GM18511 (cell line): ENCODE results near the gene HEMK1.

ENCODE experiments used
- ATAC-seq: cut with Tn5 transposase; IDR thresholded peaks from one replicate; pipeline ENCODE4 v1.9.1; 2021; ENCODE audit warnings: mild to moderate bottlenecking, moderate library complexity; ENCODE audit not compliant: unreplicated experiment

Gene HEMK1

DNA sequence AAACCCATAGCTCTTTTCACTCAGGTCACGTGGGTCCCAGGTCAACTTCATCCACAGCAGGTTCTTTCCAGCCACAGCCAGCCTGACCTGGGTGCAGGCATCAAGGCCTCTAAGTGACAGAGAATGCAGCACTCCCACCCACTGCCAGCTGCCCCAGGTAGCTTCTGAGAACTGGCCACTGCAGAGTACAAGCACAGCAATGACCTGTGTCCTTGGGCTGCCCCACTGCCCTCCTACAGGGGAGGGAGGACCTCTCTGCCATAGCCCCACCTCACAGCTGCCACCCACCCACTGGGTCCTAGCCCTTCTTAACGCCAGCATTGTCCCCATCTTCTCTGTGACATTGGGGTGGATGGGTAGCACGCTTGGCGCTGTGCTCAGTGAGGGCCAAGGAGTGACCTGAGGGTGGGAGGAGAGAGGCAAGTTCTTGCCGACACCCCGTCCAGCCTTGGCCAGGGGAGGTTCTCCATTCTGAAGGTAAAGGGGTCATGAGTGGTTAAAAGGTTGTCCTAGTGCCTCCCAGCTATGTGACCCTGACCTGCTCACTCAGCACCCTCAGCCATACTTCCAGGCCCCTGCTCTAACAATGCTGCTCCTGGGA is 29.9 kb downstream of the HEMK1 start:
- no peak for ATAC-seq

DNA sequence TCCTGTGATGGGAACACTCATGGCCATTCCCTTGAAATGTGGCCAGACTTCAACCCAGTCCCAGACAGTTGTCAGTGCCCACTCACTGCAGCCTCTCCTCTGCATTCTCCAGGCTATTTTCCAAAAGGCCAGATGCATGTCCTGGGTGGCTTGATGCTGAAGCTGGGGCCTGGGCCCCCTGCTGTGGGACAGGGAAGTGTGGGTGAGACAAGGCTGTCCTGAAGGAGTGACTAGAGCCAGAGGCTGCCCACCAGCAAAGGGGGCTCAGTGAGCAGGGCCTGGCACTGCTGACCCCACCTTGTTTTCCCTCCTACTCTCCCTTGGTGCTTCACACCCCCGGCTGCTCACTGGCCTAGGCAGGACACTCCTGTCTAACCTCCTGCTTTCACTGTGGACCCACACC is 30.4 kb downstream of the HEMK1 start:
- no peak for ATAC-seq

DNA sequence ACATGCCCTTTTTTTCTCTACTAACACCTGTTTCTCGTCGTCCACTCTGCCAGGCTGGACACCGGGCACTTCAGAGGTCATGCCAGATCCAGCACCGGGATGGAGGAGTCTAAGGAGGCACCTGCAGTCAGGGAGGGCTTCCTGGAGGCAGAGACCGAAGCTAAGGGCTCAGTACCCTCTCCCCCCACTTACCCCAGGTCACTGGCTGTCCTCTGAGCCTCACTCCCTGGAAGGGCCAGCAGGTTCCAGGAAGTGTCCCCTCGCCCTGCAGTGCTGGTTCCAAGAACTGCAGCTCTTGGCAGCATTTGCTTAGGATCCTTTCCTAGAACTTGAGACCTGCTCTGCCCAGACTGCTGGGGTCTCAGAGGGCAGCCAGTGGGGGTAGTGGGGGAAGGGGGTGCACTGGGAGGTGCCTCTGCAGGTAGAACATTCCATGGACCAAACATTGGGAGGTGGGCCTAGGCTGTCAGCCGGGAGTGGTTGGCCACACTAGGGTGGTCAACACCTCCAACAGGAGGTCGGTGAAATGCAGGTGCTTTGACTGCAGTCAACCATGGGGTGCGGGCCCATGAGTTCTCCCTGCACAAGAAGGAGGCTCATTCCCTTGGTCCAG is 30.9 kb downstream of the HEMK1 start:
- ATAC-seq, result no peak

DNA sequence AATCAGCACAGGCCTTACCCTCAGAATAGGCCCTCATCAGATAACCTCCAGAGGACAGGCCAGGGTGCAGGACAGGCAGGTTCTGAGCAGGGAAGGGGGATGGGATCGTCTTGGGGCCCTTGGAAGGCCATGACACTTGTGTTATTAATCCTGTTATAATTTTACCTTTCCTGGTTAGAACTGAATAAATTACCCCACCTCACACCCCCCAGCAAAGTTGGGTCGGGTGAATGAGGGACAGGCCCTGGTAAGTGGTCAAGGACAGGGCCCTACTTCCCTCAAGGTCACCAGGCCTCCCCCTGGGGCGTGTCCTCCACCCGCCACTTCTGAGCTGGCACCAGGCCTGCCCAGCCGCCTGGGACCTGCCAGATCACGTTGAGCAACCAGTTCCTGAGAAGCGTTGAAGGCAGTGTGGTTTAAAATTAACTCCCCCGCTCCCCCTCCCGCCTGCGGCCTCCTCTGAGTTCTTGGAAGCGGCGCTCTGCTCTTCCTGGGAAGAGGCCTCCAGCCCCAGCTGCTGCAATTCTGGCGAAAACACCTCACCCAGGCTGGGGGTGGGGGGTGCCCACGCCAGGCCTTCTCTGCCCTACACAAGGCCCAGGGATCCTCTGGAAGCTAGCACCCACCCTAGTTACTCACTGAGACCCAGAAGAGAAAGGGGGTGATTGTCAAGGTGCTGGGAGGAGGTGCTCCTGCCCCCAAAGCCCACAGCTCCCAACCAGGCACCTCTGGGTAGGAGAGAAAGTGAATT is 31.7 kb downstream of the HEMK1 start:
- peak; percentile 84 for ATAC-seq

DNA sequence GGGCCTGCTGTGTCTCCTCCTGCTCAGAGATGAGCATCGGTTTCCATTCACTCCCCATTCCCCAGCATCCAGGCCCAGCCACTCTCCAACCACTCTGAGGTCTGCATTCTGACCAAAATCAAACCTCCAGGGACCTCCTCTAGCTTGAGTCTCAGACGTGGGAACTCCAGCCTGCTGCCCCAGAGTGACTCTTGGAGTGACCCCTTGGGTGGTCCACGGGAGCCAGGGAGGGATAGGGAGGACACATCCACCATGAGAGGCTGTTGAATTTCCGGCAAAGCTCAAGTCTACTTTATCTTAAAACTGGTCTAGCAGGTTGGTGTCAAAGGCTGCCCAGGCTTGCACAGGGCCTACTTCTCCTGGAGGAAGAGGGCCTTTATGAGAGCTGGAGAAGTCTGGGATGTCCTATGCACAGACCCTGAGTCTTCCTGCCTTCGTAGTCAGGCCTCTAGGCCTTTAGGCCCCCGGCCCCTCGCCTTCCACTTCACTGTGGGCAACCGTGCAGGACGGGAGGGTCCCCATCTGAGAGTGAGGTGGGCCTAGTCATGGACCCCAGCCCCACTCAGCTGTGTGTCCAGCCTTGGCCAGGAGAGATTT is 33.4 kb downstream of the HEMK1 start:
- no peak for ATAC-seq

DNA sequence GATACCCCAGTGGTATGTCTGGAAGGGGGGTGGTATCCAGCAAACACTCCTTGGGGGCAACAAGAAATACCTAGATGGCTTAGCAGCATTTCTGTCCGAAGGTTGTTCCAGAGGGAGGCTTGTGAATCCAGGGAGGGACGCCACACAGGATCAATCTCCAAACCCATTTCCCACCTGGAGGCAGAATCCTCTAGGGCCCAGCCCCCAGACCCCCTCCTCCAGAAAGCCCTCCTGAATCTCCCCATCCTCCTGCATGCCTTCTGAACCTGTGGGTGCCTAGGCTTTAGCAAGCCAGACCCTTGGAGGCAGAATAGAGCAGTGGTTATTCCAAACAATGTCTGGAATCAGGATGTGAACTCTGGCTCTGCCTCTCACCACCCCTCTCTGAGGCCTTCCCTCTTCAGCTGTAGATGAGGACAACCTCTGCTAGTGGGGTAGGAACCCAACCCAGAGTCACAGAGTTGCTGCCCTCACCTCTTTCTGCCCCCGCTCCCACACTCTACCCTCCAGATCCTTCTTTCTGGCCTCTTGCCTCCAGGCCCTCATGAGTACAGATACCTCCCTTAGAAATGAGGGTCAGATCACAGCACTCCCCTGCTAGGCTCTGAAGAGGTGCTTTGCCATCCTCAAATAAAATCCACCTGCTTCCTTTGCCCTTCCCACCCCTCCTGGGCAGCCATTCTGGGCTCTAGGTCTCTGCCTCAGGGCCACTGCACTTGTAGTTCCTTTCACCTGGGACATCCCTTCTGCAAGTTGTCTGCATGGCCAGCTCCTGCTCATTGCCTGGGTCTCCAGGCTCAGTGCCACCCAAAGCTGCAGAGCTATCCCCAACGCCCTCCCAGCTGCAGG is 34.2 kb downstream of the HEMK1 start:
- ATAC-seq, result no peak

DNA sequence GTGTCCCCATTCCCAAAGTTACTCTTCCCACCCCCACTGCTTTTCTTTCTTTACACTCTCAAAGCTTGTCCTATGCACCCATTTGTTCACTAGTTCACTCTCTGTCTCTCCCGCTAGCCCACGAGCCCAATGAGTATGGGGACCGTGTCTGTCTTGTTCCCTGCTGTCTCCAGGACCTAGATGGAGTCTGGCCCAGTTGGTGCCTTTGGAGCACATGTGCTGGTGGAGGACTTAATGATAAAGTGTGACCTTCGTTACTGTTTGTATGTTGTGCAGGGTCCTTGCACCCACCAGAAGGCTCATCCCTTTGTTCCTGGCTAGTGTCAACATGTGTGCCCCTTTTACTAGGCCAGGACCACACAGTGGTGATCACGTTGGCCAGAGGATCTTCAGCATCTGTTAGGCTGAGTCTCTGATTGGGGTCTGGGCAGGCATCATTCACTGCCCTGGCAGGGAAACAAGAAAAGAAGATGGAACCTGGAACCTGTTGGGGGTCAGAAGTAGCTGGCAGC is 34.8 kb downstream of the HEMK1 start:
- no peak for ATAC-seq

DNA sequence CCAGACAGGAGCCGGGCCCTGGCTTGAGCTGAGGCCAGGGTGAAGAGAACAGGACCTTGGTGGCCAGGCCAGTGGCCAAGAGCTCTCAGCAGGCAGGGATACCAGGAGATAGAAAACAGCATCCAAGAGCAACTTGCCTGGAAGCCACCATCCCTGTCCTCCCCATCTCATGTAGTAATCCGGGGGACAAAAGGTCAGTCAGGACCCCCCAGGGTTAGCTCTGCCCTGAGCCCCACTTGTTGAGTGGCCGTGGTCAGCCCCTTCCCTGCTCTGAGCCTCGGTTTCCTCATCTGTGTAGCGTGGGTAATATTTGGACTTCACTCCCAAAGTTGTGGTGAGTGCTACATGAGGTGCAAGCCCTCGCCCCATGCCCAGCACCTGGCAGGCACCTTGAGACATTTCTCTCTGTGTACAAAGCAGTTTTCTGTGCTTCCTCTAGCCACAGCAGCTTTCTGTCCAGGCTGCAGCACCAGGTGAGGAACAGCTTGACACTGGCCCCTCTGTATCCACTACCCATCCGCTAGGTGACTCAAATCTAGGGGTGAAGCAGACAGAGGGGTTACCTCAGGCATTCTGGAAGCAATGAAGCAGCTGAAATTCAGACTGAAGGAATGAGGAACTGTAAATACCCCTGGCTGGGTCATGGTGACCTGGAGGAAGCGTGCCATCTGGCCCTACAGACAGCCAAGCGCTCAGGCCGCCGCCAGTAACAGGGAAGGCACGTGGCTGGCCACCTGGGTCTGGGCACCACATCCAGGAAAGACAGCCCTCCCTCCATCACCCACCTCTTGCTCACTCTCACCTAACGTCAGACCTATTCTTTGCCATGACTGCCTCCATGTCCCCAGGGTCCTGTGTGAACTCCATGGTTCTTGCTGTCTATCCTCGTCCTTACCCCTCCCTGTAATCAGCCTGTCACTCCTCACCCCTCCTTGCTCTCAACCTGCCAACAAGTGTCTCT is 35.6 kb downstream of the HEMK1 start:
- no peak for ATAC-seq

DNA sequence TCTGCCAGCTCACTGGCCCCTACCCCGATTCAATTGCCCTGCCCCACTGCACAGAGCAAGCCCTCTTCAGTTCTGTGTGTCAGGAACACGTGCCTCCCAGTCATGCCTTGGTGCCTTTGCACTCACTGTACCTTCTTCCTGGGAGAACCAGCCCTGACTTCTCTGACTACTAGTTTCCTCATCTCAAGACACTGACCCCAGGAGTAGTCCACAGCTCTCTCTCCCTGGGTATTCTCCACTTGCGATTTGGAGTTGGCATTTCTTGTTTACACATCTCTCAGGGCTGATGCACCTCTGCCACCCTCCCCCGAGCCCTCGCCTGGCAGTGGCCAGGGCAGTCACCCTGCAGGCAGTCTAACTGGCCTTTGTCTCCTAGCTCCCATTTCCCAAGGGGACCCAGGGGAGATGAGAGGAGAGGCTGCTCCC is 36.6 kb downstream of the HEMK1 start:
- ATAC-seq, result no peak

DNA sequence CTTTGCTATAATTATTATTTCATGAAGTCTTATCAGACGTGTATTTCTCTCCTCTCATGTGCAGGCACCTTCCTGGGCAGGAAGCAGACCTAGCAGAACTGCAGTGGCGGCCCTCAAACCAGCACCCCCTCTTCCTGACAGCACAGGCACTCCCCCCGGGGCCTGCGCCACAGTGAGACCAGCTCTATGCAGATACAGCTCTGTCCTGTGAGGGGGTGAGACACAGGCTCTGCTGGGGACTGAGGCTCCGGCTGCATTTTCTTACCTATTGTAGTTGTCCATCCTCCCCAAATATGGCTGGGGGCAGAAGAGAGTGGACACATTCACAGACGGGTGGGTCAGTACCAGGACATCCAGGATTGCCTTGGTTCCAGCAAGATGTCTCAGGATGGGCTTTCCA is 37.3 kb downstream of the HEMK1 start:
- ATAC-seq, result no peak

DNA sequence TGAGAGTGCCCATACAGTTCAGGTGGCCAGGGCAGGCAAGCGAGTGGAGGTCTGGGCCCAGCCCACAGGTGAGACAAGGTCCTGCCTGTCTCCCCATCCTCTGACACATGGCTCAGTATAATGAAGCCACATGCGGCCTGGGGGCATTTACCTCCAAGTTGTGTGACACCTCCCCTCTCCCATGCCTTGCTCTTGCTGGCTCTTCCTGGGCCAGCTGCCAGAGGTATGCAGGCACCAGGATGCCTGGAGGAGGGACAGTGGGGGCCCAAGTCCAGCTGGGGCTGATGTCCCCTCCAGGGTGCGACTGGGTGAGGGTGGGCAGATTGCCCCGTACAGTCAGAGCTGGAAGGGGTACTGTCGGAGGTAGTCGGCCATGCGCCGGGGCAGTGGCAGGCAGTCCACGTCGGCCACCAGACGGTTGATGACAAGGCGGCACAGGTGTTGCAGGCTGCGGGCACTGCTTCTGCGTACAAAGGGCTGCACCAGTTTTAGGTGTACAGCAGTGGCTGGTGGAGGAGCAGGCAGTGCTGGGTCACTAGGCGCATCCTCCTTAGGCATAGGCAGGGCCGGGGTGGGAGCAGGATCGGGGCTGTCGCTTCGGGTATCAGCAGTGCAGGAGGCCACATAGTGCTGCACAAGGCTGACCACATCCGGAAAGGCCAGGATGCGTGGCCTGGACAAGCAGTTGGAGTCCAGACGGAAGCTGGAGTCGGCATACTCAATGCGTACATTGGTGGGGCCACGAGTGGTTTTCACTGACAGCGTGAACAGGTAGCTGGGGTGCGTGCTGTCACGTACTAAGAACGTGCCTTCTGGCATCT is 38.2 kb downstream of the HEMK1 start:
- ATAC-seq, result no peak

DNA sequence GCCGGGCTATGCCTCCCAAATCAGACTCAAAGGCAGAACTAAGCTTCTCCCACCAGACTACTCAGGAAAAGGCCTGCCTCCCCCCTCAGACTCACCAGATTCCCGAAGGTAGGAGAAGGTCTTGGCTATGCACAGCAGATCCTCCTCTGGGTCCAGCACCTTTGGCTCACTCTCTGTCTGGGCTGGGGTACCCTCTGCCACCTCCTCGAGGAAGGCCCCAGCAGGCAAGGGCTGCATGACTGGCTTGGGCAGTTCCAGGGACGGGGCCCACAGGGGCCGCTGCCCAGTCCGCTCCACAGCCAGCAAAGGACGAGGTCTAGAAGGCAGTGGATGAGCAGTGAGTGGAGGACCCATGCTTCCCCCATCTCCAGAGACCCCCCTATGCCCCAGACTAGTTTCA is 39.0 kb downstream of the HEMK1 start:
- ATAC-seq, result no peak

DNA sequence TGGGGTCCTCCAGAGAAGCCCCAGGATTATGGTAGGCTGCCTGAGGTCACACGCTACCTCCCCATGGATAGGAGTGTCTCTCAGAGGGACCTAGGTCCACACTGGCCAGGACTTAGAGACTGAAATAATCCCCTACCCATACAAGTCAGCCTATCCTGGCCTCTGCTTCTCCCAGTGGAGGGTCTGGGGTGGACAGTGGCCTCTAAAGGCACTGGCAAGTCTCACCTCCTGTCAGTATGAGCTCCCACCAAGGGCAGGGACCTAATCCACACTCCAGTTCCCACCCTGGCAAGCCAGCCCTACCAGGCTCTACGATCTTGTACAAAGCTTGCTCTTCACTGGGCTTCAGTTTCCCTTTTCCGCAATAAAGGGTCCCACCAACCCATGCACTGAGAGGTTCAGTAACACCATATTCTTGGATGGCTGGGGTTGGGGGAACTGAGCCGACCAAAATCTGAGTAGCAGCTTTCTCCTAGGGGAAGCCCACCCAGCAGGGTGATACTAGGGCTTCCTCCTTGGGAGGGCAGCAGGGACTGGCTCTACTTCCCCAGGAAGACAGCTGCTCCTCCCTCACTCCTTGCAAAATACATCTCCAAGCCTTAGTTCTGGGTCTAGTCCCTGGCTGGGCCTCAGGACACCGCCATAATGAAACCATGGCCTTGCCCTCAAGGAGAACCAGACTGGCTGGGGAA is 39.9 kb downstream of the HEMK1 start:
- no peak for ATAC-seq

DNA sequence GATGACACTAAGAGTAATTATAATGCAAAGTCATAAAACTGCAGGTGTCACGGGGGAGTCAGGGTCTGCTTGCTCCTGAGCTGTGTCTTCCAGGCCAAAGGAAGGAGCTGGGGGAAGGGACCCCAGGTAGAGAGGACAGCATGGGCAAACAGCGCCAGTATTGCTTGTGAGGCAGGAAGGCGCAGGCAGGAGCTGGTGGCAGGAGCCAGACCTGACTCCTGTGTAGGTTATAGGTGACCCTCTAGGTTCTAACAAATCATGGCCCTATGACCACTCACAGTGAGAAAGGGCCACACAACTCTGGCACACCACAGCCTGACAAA is 40.4 kb downstream of the HEMK1 start:
- no peak for ATAC-seq

DNA sequence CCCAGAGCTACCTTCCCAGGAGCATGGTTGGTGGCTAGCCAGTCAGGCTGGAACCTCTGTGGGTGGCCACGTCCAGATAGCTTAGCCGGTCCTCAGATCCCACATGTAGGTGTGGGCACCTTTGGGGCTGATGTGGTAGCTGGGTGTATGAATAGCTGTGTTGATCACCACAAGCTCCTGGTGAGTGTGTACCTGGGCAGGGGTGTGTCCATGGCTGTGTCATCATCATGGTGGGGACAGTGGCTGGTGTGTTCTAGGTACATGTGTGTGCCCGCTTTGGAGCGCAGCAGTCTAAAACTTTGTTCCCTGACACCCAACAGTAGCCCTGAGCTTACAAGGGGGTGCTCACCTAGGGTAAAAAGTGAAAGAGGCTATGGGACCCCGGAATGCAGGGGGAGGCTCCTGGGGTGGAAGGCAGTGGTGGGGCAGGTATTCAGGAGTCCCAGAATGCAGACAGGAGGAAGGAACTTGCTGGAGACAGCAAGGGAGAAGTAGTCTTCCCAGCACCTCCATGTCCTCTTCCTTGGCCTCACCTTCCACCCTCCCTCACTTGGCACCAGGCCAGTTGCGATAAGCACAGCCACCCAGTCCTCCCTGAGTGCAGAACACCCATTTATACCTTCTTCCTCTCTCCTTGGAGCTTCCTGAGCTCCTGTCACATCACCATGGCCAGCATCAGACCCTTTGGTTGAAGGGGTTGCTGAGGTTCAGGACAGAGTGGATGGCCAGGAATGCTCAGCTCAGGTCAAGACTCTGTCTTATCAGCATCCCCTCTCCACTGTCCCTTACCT is 41.1 kb downstream of the HEMK1 start:
- no peak for ATAC-seq

DNA sequence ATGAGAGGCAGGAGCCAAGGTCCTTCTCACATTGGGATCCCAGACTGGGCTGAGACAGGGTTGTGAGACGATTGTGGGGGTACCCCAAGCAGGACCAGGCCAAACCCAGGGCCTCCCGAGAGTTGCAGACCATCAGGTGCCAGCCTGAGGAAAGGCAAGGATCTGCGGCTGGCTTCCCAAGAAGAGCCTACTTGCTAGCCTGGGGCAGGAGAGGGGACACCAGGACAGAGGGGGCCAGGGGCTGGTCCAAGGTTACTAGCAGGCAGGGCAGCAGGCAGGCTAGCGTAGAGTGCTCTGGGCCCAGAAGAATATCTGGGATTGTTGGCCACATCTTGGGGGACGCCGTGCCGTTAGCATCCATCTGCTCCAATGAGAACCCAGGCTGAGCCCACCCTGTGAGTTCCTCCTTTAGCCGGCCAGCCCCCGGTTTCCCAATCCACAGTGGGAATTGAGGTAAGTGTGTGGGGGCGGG is 41.7 kb downstream of the HEMK1 start:
- no peak for ATAC-seq

DNA sequence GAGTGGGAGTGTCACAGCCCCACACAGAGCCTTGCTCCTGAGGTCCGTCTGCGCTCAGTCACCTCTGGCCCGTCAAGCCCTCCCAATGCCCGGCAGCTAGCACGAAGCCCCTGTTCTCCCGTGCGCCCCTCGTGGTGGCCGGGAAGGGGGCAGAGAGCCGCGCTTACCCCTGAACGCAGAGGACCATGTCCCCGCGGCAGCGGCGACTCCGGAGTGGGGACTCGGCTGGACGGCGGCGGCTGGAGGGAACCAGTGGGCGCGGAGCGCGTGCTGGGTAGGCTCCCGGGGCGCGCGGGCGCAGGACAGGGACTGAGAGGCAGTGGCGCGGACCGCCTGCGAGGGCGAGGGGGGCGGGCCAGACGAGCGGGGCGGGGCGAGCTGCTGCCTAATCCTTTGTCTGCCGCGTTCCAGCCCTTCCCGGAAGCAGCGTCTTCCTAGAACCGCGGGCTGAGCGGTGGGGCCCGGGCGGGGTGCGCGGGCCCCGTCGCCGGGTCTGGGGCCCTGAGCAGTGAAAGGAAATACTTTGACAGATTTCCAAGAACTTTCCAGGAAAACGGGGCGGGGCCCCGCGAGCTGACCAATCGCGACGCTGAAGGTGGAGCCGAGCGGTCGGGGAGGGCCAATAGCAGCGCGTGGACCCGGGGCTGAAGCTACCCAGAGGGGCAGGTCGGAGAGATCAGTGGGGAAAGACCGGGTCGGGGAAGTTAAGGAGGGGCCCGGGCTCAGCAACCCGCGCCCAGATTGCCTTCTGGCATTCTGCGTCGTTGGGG is 42.3 kb downstream of the HEMK1 start, which contains the start of gene CISH:
Gene CISH, minus strand, starts transcription at position 311 of the 770 bp plus-strand sequence. Its CDS starts 124 bp downstream, at position 187.
- peak; percentile 76 for ATAC-seq
